Right lung (tissue), 10 donors: ENCODE results near the gene CALHM6. TPM values are rescaled to one million over a fixed set of nuclear protein-coding genes. Genes with fewer than 3 reads are reported as not detected.

Experiments used
- DNase-seq, 2 donors: peaks; one replicate each; pipeline ENCODE4 v3.0.0-alpha.2; 2013
- long read RNA-seq, 8 donors: transcript quantifications; one replicate each; lab custom pipeline, GENCODE V29; 2026
- polyA plus RNA-seq, 5 donors: library from polyadenylated mRNA; unstranded; fragments of 120-200 nt; gene quantifications; one replicate each; pipeline versions ENCODE4 v1.2.1 to v1.2.3, GENCODE V29; 2013; ENCODE audit warnings: inconsistent platforms in 1 of 5, low replicate concordance in 1 of 5; ENCODE audit not compliant: insufficient read length in 5 of 5, insufficient read depth in 1 of 5

Gene CALHM6
- polyA plus RNA-seq: 1 to 10 TPM; 3.1 to 8.0 (median 6.1) TPM
- long read RNA-seq, donor 1, partial matches to known transcripts: 14 of 15 reads
- long read RNA-seq, donor 1, other reads (novel, unspliced or antisense): 0 of 15 reads
- long read RNA-seq, donor 2, partial matches to known transcripts: 0 of 1 reads
- long read RNA-seq, donor 2, other reads (novel, unspliced or antisense): 0 of 1 reads
- long read RNA-seq, donor 3: 0 reads
- long read RNA-seq, donor 4: 0 reads
- long read RNA-seq, donor 5, partial matches to known transcripts: 10 of 12 reads
- long read RNA-seq, donor 5, other reads (novel, unspliced or antisense): 0 of 12 reads
- long read RNA-seq, donor 6: 0 reads
- long read RNA-seq, donor 7: 0 reads
- long read RNA-seq, donor 8: 0 reads

DNA sequence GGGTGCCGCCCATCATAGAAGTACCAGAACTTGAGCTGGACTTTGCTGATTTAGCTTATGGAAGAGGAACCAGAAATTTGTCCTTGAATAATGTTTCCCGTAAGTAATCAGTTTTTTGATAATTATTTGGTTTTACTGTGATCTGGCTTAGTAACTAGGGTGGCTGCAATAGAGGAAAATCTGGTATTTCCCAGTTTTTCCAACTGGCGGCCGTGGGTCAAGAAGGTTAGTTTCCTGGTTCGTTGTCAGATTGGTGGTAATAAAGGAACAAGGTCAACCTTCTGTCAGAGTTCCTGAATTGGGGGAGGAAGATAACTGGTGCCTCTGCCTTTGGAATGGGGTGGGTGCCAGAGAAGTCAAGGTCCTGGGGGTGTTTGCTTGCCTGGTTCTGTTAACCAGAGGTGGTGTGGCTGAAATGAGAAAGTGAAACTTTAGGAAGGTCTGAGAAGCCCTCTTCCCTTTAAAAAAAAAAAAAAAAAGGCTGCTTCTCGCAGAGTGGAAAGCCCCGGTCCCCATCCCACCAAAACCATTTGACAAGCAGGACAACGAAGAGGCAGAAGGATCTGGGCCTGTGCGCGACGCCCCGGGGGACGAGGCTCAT, at the start of gene CALHM6:
Gene CALHM6, plus strand, starts transcription at position 45 of the 601 bp plus-strand sequence. Its CDS starts 555 bp downstream, at position 600.
- no peak for DNase-seq

GRCh38 chr6:116412270-116412669, 48.9 kb upstream of the CALHM6 start:
- no peak for DNase-seq

DNA sequence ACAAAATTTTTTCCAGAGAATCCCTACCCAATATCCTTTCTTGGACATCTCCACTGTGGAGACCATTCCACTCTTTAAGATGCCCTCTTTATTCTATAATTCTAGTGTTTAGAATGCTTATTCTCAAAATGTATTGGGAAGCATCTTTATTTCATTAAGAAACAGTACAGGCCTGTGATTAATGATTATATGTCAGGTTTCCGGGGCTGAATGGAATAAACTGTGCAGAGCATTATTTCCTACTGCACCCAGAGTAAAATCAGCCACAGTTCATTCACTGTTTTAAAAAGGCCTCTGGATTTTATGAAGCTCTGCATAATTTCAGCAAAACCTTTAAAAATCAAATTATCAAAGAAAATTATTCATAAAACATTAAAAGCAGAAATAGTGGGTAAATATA, 47.8 kb upstream of the CALHM6 start:
- no peak for DNase-seq

DNA sequence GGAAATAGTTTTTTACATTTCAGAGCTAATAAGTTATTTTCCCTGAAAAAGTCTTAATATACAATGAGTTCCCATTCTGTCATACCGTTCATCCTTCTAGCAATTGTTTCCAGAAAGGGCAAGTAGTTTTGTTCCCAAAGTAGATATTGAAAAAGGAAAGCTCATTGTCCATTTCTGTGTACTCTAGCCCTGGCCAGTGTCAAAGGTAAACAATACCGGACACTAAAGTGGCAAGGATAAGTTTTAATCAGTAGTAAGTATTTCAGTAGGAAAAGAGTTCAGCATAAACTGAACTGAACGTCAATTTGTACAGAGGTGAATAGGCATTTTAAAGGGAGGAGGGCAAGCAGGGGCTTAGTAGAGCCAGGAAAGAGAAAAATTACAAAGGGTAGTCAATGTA, 43.5 kb upstream of the CALHM6 start:
- no peak for DNase-seq

GRCh38 chr6:116419069-116419786, 41.9 kb upstream of the CALHM6 start:
- no peak for DNase-seq

GRCh38 chr6:116420341-116420740, 40.8 kb upstream of the CALHM6 start:
- no peak for DNase-seq

DNA sequence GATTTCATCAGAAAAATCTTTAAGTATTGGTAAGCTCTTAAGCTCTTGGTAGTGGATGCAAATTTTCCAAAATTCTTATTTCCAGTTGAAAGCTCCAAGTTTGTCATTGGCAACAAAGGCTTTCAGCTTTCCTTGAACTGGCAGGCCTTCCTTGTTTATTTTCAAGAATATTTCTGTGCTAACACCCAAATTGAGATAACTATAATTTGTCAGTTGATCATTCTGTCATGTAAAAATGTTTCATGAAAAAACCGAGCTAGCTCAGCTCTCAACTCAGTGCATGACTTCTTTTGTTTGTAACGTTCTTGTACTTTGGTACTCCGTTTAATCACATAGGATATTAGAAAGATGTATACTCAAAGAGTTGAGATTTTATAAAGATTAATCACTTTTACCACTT, 38.9 kb upstream of the CALHM6 start:
- DNase-seq: no peak

DNA sequence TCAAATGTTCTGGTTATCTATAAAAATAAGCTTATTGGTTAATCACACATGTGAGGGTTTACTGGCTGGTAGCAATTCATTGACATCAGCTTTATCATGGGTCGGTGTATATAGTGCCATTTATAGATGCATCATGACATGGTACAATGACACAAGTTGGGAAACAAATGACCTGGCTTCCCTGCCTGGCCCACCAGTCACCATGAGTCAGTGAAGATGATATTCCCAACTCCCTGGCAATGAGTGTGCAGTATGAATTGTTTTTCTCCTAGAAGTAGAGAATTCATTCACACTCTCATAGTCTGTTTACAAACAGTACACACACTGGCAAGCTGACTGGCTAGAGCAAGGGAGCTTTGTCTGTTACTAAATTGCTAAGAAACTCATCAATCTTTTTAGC, 37.2 kb upstream of the CALHM6 start:
- DNase-seq: no peak

GRCh38 chr6:116426551-116426950, 34.6 kb upstream of the CALHM6 start:
- no peak for DNase-seq

GRCh38 chr6:116429111-116429510, 32.1 kb upstream of the CALHM6 start:
- DNase-seq: no peak

- DNase-seq: no peak
Observed at GRCh38 chr6:116430860-116431259, 30.3 kb upstream of the CALHM6 start.

GRCh38 chr6:116431964-116432595, 29.1 kb upstream of the CALHM6 start:
- DNase-seq: no peak

DNA sequence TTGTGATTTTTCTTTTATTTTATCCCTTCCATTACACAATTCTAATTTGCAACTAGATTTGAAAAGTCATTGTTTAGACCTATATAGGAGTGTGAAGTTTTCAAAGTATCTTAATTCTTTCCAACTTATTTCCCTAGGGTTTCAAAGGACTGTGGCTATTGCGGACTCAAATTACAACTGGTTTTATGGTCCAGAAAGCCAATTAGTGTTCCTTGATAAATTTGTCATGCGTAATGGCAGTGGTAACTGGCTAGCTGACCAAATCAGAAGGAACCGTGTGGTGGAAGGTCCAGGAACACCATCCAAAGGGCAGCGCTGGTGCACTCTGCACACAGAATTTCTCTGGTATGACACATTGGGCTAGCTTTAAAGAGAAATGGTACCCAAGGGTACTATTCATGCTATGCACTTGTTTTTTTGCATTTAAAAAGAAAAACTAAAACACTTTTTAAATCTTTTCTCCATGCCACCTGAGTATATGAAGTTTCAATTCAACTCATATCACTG, 27.9 kb upstream of the CALHM6 start:
- DNase-seq: no peak

GRCh38 chr6:116434056-116434725, 27.0 kb upstream of the CALHM6 start:
- no peak for DNase-seq

DNA sequence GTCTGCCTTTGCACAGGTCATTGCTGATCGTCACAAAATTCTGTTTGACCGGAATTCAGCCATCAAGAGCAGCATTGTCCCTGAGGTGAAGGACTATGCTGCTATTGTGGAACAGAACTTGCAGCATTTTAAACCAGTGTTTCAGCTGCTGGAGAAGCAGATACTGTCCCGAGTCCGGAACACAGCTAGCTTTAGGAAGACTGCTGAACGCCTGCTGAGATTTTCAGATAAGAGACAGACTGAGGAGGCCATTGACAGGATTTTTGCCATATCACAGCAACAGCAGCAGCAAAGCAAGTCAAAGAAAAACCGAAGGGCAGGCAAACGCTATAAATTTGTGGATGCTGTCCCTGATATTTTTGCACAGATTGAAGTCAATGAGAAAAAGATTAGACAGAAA, 24.6 kb upstream of the CALHM6 start:
- no peak for DNase-seq

DNA sequence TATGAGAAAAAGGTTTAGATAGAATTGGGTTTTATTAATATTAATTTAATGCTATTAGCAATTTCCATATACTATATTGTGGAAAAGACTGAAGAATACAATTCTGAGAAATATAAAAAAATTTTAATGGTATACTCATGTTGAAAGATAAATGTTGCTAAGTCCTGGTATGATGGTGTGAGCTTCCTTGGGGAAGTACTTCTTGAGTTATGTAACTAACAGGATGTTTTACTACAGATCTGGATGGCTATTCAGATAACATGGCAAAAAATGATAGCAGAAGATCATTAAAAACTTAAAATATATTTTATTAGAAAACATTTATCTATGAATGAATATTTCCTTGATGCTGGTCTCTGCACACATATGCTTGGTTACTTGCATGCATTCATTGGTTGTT, 23.5 kb upstream of the CALHM6 start:
- no peak for DNase-seq

- DNase-seq: no peak
Observed at GRCh38 chr6:116438590-116439448, 22.4 kb upstream of the CALHM6 start.

- DNase-seq: no peak
Observed at GRCh38 chr6:116439522-116440051, 21.6 kb upstream of the CALHM6 start.

DNA sequence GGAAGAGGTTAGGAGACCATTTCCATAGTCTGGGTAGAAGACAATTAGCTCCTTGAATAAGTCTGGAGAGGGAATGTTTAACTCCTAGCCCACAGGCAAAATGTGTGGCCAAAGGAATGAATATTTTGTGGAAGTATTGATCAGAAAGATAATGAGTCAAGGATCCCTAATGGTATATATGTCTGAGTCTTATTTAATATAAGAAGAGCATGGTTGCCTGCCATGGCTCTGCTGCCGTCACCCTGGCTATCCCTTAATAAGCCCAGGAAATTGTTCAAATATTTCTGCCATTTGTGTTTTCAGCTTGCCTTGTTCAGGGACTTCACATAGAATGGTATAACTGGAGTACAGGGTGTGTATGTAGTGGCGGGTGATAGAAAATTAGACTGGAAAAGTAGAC, 18.1 kb upstream of the CALHM6 start:
- DNase-seq: no peak

- no peak for DNase-seq
Observed at GRCh38 chr6:116444092-116444491, 17.1 kb upstream of the CALHM6 start.
